GM21381 (cell line): Measurements from ENCODE around the gene LRRTM4.
"Not testable (repeated sequence)": the region's sequence is repeated elsewhere in the genome, so short reads cannot be mapped to it uniquely, and the experiment has no call there.

Source experiments
- ATAC-seq: cut with Tn5 transposase; IDR thresholded peaks from one replicate; pipeline ENCODE4 v1.9.1; 2021; ENCODE audit warnings: mild to moderate bottlenecking, moderate library complexity; ENCODE audit not compliant: unreplicated experiment

Gene LRRTM4

GRCh38 chr2:76793647-76794334 is 728.4 kb downstream of the LRRTM4 start:
- no peak for ATAC-seq

GRCh38 chr2:76781313-76781712 is 740.9 kb downstream of the LRRTM4 start:
- ATAC-seq = not testable (repeated sequence)

GRCh38 chr2:76763276-76763675 is 758.9 kb downstream of the LRRTM4 start:
- ATAC-seq = no peak

- no peak for ATAC-seq
Observed at GRCh38 chr2:76760367-76760704, 761.8 kb downstream of the LRRTM4 start.

GRCh38 chr2:76759634-76760366 is 762.4 kb downstream of the LRRTM4 start:
- no peak for ATAC-seq

- ATAC-seq = no peak
Observed at GRCh38 chr2:76752506-76752905, 769.7 kb downstream of the LRRTM4 start.

GRCh38 chr2:76749858-76750257 is 772.3 kb downstream of the LRRTM4 start:
- ATAC-seq = no peak

GRCh38 chr2:76748581-76749296 is 773.4 kb downstream of the LRRTM4 start:
- no peak for ATAC-seq

- ATAC-seq = no peak
Observed at GRCh38 chr2:76745605-76746004, 776.6 kb downstream of the LRRTM4 start.

GRCh38 chr2:76737607-76738006 is 784.6 kb downstream of the LRRTM4 start:
- no peak for ATAC-seq

- ATAC-seq = no peak
Observed at GRCh38 chr2:76733736-76734135, 788.4 kb downstream of the LRRTM4 start.

GRCh38 chr2:76731157-76731556 is 791.0 kb downstream of the LRRTM4 start:
- no peak for ATAC-seq

GRCh38 chr2:76730021-76730420 is 792.2 kb downstream of the LRRTM4 start:
- no peak for ATAC-seq

- ATAC-seq = no peak
Observed at GRCh38 chr2:76721226-76721625, 801.0 kb downstream of the LRRTM4 start.

- ATAC-seq = no peak
Observed at GRCh38 chr2:76713312-76713711, 808.9 kb downstream of the LRRTM4 start.

- no peak for ATAC-seq
Observed at GRCh38 chr2:76711490-76711889, 810.7 kb downstream of the LRRTM4 start.

GRCh38 chr2:76700894-76701293 is 821.3 kb downstream of the LRRTM4 start:
- no peak for ATAC-seq

GRCh38 chr2:76697998-76698713 is 824.0 kb downstream of the LRRTM4 start:
- ATAC-seq = not testable (repeated sequence)
